Upper lobe of right lung (tissue), 1 donor: ENCODE data around the gene CCAR1. TPM values are rescaled to one million over a fixed set of nuclear protein-coding genes. Genes with fewer than 3 reads are reported as not detected.
"Not testable (repeated sequence)": the region's sequence is repeated elsewhere in the genome, so short reads cannot be mapped to it uniquely, and the experiment has no call there.

Experiments
- ATAC-seq: fragments of 200-7000 bp; cut with Tn5 transposase; one replicate; pipeline ENCODE4 v1.9.1; 2020; ENCODE audit warnings: mild to moderate bottlenecking, moderate library complexity
- DNase-seq: peaks from one replicate; pipeline ENCODE4 v3.0.0-alpha.2; 2020
- H3K27ac ChIP-seq: fragments of 200-600 bp; one replicate; pipeline ENCODE4 v1.8.0; 2022
- H3K27me3 ChIP-seq: fragments of 200-600 bp; one replicate; pipeline ENCODE4 v1.8.0; 2022; ENCODE audit warnings: mild to moderate bottlenecking
- H3K36me3 ChIP-seq: fragments of 200-600 bp; one replicate; pipeline ENCODE4 v1.8.0; 2022
- H3K4me1 ChIP-seq: fragments of 200-600 bp; one replicate; pipeline ENCODE4 v1.8.0; 2022
- H3K4me3 ChIP-seq: fragments of 200-600 bp; one replicate; pipeline ENCODE4 v1.8.0; 2022; ENCODE audit warnings: mild to moderate bottlenecking
- H3K9me3 ChIP-seq: fragments of 200-600 bp; one replicate; pipeline ENCODE4 v1.8.0; 2022
- CTCF ChIP-seq: fragments of 200-600 bp; IDR thresholded peaks from one replicate; pipeline ENCODE4 v1.8.0; 2022; ENCODE audit warnings: antibody characterized with exemption
- intact Hi-C: fragments of 100-400 bp; cut with DNase I; formaldehyde crosslinking; loops from one replicate; pipeline ENCODE4 v1.11.0; 2022
- total RNA-seq: library from RNA; stranded (reverse); fragmentation: NEBNext Ultra II Directional; extraction: Animal tissue kit (Norgen Biotek cat#: 25700); gene quantifications from one replicate; pipeline ENCODE4 v1.2.1, GENCODE V29; 2021
- donor health status: DM: no; HTN: yes; CAD: no; lungs with severe emphysema.

Gene CCAR1
- total RNA-seq, 1 donor from 2014 or later: 45.8 TPM

GRCh38 chr10:68795886-68796532 lies 75.0 kb downstream of the CCAR1 start:
- H3K36me3 ChIP-seq: peaks cover 46% of the 10 kb centered on the region
- H3K4me3 ChIP-seq: no peak overlapping the region
- no peak for DNase-seq
- intact Hi-C loops: no loop called here
- ATAC-seq: no peak
- H3K9me3 ChIP-seq: no peaks in the 10 kb centered on the region
- H3K27me3 ChIP-seq: no peaks in the 10 kb centered on the region
- TF ChIP-seq CTCF: no peak
- no peak overlapping the region for H3K27ac ChIP-seq
- no peaks in the 10 kb centered on the region for H3K4me1 ChIP-seq

- ATAC-seq: no peak
These were observed 75.6 kb downstream of the CCAR1 start for GRCh38 chr10:68796605-68797004.

GRCh38 chr10:68800211-68800610 lies 79.2 kb downstream of the CCAR1 start:
- DNase-seq (no peak), ATAC-seq (no peak)
- Histone ChIP-seq H3K27ac (no peak overlapping the region), H3K9me3 (no peaks in the 10 kb centered on the region), H3K36me3 (peaks cover 12% of the 10 kb centered on the region), H3K27me3 (no peaks in the 10 kb centered on the region), H3K4me1 (no peaks in the 10 kb centered on the region), H3K4me3 (no peak overlapping the region)
- no peak for TF ChIP-seq CTCF
- intact Hi-C loops: no loop called here

More at GRCh38 chr10:68796605-68797004, 75.6 kb downstream of the CCAR1 start:
- no peaks in the 10 kb centered on the region for H3K4me1 ChIP-seq
- no peaks in the 10 kb centered on the region for H3K27me3 ChIP-seq
- DNase-seq: no peak
- no peak overlapping the region for H3K27ac ChIP-seq
- intact Hi-C loops: no loop called here
- H3K4me3 ChIP-seq: no peak overlapping the region
- peaks cover 40% of the 10 kb centered on the region for H3K36me3 ChIP-seq
- H3K9me3 ChIP-seq: no peaks in the 10 kb centered on the region
- TF ChIP-seq CTCF: no peak

GRCh38 chr10:68804692-68805091 lies 83.7 kb downstream of the CCAR1 start:
- no peak for ATAC-seq

GRCh38 chr10:68810830-68811229 lies 89.8 kb downstream of the CCAR1 start:
- H3K36me3 ChIP-seq, H3K4me3 ChIP-seq, intact Hi-C loops, H3K4me1 ChIP-seq, H3K27me3 ChIP-seq, ATAC-seq, H3K9me3 ChIP-seq, H3K27ac ChIP-seq, DNase-seq: not testable (repeated sequence)

More at GRCh38 chr10:68804692-68805091, 83.7 kb downstream of the CCAR1 start:
- DNase-seq: no peak
- Histone ChIP-seq H3K27me3 (no peaks in the 10 kb centered on the region), H3K27ac (no peak overlapping the region), H3K4me3 (no peak overlapping the region), H3K9me3 (no peaks in the 10 kb centered on the region), H3K4me1 (no peaks in the 10 kb centered on the region), H3K36me3 (no peaks in the 10 kb centered on the region)
- intact Hi-C loops: no loop called here
- TF ChIP-seq CTCF: no peak

GRCh38 chr10:68811314-68812009 lies 90.4 kb downstream of the CCAR1 start:
- Histone ChIP-seq H3K4me1 (no peaks in the 10 kb centered on the region), H3K36me3 (no peaks in the 10 kb centered on the region), H3K27me3 (no peaks in the 10 kb centered on the region), H3K4me3 (no peak overlapping the region), H3K9me3 (no peaks in the 10 kb centered on the region), H3K27ac (no peak overlapping the region)
- TF ChIP-seq CTCF: no peak
- no peak for ATAC-seq
- no peak for DNase-seq
- intact Hi-C loops: no loop called here
